ENCODE data around the gene AAGAB.

Gene AAGAB, protein sequence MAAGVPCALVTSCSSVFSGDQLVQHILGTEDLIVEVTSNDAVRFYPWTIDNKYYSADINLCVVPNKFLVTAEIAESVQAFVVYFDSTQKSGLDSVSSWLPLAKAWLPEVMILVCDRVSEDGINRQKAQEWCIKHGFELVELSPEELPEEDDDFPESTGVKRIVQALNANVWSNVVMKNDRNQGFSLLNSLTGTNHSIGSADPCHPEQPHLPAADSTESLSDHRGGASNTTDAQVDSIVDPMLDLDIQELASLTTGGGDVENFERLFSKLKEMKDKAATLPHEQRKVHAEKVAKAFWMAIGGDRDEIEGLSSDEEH

DNA sequence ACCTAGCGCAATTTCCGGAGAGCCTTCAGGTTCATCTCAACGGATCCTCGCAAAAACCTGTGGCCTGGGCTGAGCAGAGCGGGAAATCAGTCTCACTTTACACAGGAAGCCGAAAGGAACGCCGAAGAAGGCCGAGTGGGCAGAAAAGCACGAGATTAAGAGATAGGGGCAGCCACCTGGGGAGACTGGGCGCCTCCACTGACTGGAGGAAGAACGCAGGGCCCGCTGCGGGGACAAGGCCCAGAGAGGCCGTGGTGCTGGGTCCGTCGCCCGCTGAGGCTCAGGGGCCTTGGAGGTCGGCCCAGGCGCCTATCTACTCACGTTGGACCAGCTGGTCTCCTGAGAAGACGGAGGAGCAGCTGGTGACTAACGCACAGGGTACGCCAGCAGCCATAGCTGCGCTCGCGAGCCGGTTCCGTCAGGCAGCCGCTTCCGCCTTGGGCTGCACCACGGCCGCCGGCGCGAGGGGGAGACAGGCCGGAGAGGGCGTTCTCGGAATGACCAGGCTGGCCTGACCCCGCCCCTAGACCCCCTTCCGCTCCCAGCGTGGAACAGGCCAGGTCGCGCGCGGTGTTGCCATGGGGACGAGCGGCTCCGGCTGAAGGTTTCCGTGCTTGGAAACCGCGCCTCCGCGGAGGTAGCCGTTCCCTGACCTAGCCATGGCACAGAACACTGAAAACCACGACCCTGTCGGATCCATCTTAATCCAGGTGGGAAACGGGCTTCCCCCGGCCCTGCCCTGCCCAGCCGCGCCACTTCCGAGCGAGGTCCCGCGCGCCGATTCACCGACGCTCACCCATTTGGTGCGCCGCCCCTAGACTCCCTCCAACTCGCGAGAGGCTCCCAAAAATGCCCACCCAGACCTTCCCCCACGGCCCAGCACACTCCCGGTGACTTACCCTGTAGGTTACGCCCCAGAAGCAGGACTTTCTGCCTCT is at the start of gene AAGAB, which contains the start of gene IQCH:
TSS of gene AAGAB (minus strand) at position 424 of the 938 bp plus-strand sequence. CDS start at position 394, 30 bp downstream.
TSS of gene IQCH (plus strand) at position 549 of the 938 bp plus-strand sequence. CDS start at position 660, 111 bp downstream.
- TF ChIP-seq, protein P1, sequence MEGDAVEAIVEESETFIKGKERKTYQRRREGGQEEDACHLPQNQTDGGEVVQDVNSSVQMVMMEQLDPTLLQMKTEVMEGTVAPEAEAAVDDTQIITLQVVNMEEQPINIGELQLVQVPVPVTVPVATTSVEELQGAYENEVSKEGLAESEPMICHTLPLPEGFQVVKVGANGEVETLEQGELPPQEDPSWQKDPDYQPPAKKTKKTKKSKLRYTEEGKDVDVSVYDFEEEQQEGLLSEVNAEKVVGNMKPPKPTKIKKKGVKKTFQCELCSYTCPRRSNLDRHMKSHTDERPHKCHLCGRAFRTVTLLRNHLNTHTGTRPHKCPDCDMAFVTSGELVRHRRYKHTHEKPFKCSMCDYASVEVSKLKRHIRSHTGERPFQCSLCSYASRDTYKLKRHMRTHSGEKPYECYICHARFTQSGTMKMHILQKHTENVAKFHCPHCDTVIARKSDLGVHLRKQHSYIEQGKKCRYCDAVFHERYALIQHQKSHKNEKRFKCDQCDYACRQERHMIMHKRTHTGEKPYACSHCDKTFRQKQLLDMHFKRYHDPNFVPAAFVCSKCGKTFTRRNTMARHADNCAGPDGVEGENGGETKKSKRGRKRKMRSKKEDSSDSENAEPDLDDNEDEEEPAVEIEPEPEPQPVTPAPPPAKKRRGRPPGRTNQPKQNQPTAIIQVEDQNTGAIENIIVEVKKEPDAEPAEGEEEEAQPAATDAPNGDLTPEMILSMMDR (conservative IDR thresholded peaks at IDR 0.05; ENCODE audit: control insufficient read depth, insufficient read depth, low read depth, low read length) = no peak
- peak; percentile 97 for DNase-seq (ENCODE audit: low read depth)
- H3K4me3 ChIP-seq (ENCODE audit: control insufficient read depth, low read depth, low read length) = peak within 1 kb of the TSS; percentile 99

DNA sequence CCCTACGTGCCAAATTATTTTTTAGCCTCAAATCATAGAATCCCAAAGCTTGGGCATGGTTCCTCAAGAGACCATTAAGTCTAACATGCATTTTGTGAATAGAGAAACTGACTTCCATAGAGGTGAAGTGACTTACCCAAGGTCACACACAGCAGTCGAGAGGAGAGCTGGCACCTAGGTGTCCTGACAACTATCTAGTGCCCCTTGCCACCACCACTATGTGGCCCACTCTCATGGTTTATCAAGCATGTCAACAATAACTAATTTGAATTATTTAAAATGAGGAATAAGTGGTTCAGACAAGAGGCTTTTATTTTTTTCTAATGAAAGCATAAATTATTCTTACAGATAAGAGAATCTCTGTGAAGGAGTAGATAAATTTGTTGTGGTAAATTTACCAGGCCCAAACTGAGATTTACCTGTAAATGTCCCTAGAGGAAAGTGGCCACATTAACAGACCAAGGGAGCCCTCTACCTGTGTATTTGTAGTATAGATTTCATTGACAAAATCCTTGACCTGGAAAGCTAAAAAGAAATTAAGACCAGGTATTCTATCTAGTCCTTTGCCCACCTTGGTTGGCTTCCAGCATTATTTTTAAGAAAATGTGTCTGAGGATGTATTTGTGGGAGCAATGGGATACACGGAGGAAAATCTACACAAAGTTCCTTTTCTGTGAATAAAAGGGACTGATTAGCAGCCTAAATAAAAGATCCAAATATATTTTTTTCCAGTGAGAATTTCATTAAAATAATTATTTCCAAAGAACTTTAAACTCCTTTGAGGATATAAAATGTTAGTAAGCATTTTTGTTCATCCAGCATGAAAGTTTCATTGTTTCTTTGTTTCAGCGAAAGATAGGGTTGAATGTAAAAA is 49.3 kb upstream of the AAGAB start:
- TF ChIP-seq, protein P1 (conservative IDR thresholded peaks at IDR 0.05; ENCODE audit: control insufficient read depth, insufficient read depth, low read depth, low read length) = peak; percentile 40
- no peak overlapping the region for H3K4me3 ChIP-seq (ENCODE audit: control insufficient read depth, low read depth, low read length)
- DNase-seq (ENCODE audit: low read depth) = peak; percentile 52

DNA sequence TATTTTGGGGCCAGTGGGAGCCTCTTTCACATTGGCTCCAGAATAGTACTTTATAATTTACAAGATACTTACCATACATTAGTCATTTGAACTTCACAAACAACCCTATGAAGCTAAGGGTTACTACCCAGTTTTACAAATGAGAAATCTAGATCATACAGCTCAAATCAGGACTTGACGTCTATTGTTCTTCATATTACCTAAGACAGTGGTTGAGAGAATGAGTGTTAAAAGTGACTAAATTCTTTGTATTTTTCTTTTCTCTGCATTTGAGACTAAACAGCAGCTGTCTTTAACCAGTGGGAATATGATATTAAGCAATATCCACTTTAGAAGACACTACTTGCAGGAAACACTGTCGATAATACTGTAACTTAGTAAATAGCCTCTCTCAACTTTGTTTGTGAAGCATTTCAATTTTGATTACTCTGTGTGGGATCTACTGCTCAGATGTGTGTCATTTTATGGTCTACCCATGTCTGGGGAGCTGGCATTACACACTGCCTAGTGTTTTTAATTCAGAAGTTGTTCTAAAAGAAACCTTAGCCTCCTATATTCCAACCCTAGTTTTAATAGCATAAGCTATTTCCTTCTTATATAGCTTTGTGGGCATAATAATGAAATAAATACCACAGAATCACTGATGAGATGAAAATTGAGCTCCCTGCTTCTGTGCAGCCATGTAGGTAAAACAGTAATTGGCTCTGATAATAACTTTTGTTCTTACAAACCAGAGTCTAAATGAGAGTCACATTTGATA is 46.0 kb upstream of the AAGAB start:
- no peak overlapping the region for H3K4me3 ChIP-seq (ENCODE audit: control insufficient read depth, low read depth, low read length)
- TF ChIP-seq, protein P1 (conservative IDR thresholded peaks at IDR 0.05; ENCODE audit: control insufficient read depth, insufficient read depth, low read depth, low read length) = no peak
- peak; percentile 34 for DNase-seq (ENCODE audit: low read depth)

DNA sequence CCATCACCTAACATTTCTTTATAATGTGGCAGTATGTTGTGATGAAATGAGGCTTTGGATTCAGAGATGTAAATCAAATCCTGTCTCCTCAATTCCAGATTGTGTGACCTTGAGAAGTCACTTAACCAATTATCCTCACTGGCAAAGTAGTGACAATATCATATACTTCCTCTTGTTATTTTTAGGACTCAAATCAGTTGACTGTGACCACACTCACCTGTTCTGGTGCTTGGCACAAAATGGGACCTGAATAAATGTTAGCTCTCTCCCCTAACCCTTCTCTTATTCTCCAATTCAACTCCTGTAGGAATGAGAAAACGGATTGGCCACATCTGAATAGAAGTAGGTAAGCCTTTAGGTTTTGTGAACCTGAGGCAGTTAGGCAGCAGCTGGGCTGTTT is 42.2 kb upstream of the AAGAB start:
- DNase-seq (ENCODE audit: low read depth) = no peak
- H3K4me3 ChIP-seq (ENCODE audit: control insufficient read depth, low read depth, low read length) = no peak overlapping the region
- TF ChIP-seq, protein P1 (conservative IDR thresholded peaks at IDR 0.05; ENCODE audit: control insufficient read depth, insufficient read depth, low read depth, low read length) = no peak

DNA sequence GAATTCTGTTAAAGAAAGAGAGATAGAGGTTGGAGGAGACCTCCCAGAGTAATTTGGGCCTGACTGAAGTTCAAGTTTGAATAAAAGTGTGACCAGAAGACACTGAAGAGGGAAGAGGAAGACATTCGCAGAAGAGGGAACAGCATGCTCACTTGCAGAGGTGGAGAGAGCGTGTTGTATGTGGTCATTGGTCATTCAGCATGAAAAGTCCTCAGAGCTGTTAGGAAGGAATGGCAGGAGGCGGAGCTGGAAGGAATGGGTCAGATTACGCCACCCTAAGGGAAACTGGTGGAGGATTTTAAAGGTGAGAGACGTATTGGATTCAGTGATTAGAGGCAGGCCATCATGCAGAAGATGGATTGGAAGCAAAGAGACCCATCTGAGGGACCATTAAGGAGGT is 41.7 kb upstream of the AAGAB start:
- TF ChIP-seq, protein P1 (conservative IDR thresholded peaks at IDR 0.05; ENCODE audit: control insufficient read depth, insufficient read depth, low read depth, low read length) = no peak
- no peak overlapping the region for H3K4me3 ChIP-seq (ENCODE audit: control insufficient read depth, low read depth, low read length)
- DNase-seq (ENCODE audit: low read depth) = no peak

Data from fibroblast of mammary gland (primary cell).